GM18951 (cell line): ENCODE data around the gene TTC33.
"Not testable (repeated sequence)": the region's sequence is repeated elsewhere in the genome, so short reads cannot be mapped to it uniquely, and the experiment has no call there.

Source experiments
- POLR2A ChIP-seq: IDR thresholded peaks from 4 replicates; pipeline ENCODE4 v1.6.1; 2011; ENCODE audit warnings: mild to moderate bottlenecking; ENCODE audit not compliant: insufficient read length, insufficient read depth; ENCODE audit errors: extremely low read depth
- in situ Hi-C: fragments of 300-500 bp; cut with MboI; formaldehyde crosslinking; loops from one replicate; pipeline ENCODE4 v1.12.0; 2022; ENCODE audit warnings: low sequenced_read_pairs, mixed read lengths, inconsistent platforms; ENCODE audit not compliant: unreplicated experiment

Gene TTC33

GRCh38 chr5:40665635-40666298 is 90.0 kb downstream of the TTC33 start:
- in situ Hi-C loops = no loop called here
- no peak for TF ChIP-seq POLR2A

- TF ChIP-seq POLR2A = no peak
- in situ Hi-C loops = no loop called here
These were observed 95.0 kb downstream of the TTC33 start for GRCh38 chr5:40660751-40661150.

- in situ Hi-C loops = no loop called here
- TF ChIP-seq POLR2A = no peak
These were observed 99.0 kb downstream of the TTC33 start for GRCh38 chr5:40656766-40657165.

GRCh38 chr5:40656091-40656490 is 99.7 kb downstream of the TTC33 start:
- in situ Hi-C loops = not testable (repeated sequence)

- in situ Hi-C loops = no loop called here
- TF ChIP-seq POLR2A = no peak
These were observed 100.6 kb downstream of the TTC33 start for GRCh38 chr5:40655138-40655537.

GRCh38 chr5:40654377-40654991 is 101.3 kb downstream of the TTC33 start:
- no peak for TF ChIP-seq POLR2A
- in situ Hi-C loops = no loop called here

GRCh38 chr5:40653221-40654022 is 102.3 kb downstream of the TTC33 start:
- TF ChIP-seq POLR2A = no peak
- in situ Hi-C loops = no loop called here

- no peak for TF ChIP-seq POLR2A
- in situ Hi-C loops = no loop called here
These were observed 103.1 kb downstream of the TTC33 start for GRCh38 chr5:40652441-40653220.

GRCh38 chr5:40651201-40651600 is 104.6 kb downstream of the TTC33 start:
- in situ Hi-C loops = no loop called here
- TF ChIP-seq POLR2A = no peak

GRCh38 chr5:40649463-40650030 is 106.2 kb downstream of the TTC33 start:
- TF ChIP-seq POLR2A = no peak
- in situ Hi-C loops = no loop called here

- in situ Hi-C loops = no loop called here
- TF ChIP-seq POLR2A = no peak
These were observed 107.6 kb downstream of the TTC33 start for GRCh38 chr5:40648150-40648549.

- TF ChIP-seq POLR2A = no peak
These were observed 109.5 kb downstream of the TTC33 start for GRCh38 chr5:40646266-40646665.

GRCh38 chr5:40639531-40639930 is 116.2 kb downstream of the TTC33 start:
- in situ Hi-C loops = not testable (repeated sequence)

More at GRCh38 chr5:40646266-40646665, 109.5 kb downstream of the TTC33 start:
- in situ Hi-C loops = no loop called here
